Measurements from ENCODE around the gene UGT1A4. TPM values are rescaled to one million over a fixed set of nuclear protein-coding genes. Genes with fewer than 3 reads are reported as not detected.

Gene UGT1A4
- under 1 TPM in 1 of 4 donors, not detected in 3; 0.51 TPM for total RNA-seq

DNA sequence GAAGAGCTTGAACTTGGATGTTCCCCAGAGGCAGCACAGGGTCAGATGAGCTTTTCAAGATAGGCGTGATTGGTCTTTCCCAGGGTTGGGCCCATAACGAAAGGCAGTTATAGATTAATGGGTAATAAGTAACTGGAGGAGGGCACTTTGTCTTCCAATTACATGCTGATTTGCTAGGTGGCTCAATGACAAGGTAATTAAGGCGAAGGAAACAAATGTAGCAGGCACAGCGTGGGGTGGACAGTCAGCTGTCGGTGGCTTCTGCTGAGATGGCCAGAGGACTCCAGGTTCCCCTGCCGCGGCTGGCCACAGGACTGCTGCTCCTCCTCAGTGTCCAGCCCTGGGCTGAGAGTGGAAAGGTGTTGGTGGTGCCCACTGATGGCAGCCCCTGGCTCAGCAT is at the start of gene UGT1A4:
UGT1A4 (plus strand) TSS at position 185 of the 400 bp plus-strand sequence; CDS start at position 270, 85 bp downstream.
- Histone ChIP-seq H3K36me3 (no peaks in the 10 kb centered on the region), H3K4me3 (no peak within 1 kb of the TSS), H3K4me1 (no peaks in the 10 kb centered on the region), H3K27ac (no peak within 1 kb of the TSS), H3K27me3 (no peaks in the 10 kb centered on the region), H3K9me3 (no peaks in the 10 kb centered on the region)
- intact Hi-C loops (cut with DNase I; ENCODE audit: low total_unique reads) = no loop called here
- TF ChIP-seq, protein P1, sequence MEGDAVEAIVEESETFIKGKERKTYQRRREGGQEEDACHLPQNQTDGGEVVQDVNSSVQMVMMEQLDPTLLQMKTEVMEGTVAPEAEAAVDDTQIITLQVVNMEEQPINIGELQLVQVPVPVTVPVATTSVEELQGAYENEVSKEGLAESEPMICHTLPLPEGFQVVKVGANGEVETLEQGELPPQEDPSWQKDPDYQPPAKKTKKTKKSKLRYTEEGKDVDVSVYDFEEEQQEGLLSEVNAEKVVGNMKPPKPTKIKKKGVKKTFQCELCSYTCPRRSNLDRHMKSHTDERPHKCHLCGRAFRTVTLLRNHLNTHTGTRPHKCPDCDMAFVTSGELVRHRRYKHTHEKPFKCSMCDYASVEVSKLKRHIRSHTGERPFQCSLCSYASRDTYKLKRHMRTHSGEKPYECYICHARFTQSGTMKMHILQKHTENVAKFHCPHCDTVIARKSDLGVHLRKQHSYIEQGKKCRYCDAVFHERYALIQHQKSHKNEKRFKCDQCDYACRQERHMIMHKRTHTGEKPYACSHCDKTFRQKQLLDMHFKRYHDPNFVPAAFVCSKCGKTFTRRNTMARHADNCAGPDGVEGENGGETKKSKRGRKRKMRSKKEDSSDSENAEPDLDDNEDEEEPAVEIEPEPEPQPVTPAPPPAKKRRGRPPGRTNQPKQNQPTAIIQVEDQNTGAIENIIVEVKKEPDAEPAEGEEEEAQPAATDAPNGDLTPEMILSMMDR (IDR thresholded peaks at IDR 0.05 in 4 of 5, conservative IDR thresholded peaks at IDR 0.05 in 1 of 5) = no peak
- no peak for TF ChIP-seq POLR2A (IDR thresholded peaks at IDR 0.05)
- no peak for ATAC-seq
- in situ Hi-C loops (cut with MboI; ENCODE audit: low sequenced_read_pairs in 4 of 4) = no loop called here
- no peak for DNase-seq

DNA sequence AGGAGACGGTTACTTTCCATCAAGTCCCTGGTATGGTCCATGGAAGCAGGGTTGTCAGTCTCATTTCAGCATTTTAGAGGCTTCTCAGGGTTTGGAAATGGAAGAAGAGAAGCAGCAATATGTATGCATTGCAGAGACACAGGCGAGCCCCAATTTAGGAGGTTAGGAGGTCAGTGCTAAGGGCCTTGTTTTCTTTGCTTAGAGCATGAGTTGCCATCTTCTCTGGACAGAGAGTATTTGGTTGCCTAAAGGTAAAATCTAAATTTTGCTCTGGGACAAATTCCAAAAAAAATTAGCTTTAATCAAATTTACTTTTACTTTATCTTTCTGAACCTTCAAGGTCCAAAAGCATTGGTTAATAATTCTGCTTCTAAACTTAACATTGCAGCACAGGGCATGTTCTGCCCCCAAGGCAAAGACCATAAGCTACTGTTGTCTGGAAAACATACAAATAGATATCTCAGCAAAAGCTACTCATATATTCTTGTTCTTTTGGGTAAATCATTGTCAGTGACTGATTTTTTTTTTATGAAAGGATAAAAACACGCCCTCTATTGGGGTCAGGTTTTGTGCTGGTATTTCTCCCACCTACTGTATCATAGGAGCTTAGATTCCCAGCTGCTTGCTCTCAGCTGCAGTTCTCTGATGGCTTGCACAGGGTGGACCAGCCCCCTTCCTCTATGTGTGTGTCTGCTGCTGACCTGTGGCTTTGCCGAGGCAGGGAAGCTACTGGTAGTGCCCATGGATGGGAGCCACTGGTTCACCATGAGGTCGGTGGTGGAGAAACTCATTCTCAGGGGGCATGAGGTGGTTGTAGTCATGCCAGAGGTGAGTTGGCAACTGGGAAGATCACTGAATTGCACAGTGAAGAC is 47.0 kb upstream of the UGT1A4 start, which contains the start of gene UGT1A9:
UGT1A9 (plus strand) TSS at position 609 of the 872 bp plus-strand sequence; CDS start at position 646, 37 bp downstream.
- Histone ChIP-seq H3K36me3 (no peaks in the 10 kb centered on the region), H3K27me3 (no peaks in the 10 kb centered on the region), H3K4me3 (no peak within 1 kb of the TSS), H3K9me3 (no peaks in the 10 kb centered on the region), H3K4me1 (no peaks in the 10 kb centered on the region), H3K27ac (no peak within 1 kb of the TSS)
- intact Hi-C loops (cut with DNase I; ENCODE audit: low total_unique reads) = no loop called here
- ATAC-seq (no peak), DNase-seq (no peak)
- no peak for TF ChIP-seq POLR2A (IDR thresholded peaks at IDR 0.05)
- TF ChIP-seq, protein P1 (IDR thresholded peaks at IDR 0.05 in 4 of 5, conservative IDR thresholded peaks at IDR 0.05 in 1 of 5) = no peak
- in situ Hi-C loops (cut with MboI; ENCODE audit: low sequenced_read_pairs in 4 of 4) = no loop called here

DNA sequence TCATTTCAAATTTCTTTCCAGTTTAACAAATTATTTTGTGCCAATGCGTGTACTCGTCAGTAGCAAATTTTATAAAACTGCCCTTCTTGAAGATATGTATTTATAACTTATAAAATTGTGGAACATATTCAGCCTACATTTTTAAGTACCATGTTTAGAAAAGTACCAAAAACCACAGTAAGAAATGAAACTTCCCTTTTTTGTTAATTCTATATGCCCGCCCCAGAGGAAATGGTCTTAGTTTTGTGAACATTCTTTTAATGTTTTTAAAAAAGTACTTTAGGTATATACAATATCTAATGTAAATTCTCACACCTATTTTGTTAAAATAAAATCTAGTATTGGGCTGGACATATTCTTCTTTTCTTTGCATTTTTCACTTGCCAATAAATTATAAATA is 45.6 kb upstream of the UGT1A4 start:
- H3K9me3 ChIP-seq = no peaks in the 10 kb centered on the region
- H3K4me3 ChIP-seq = no peak overlapping the region
- H3K27me3 ChIP-seq = no peaks in the 10 kb centered on the region
- DNase-seq (no peak), ATAC-seq (no peak)
- H3K4me1 ChIP-seq = no peaks in the 10 kb centered on the region
- in situ Hi-C loops (cut with MboI; ENCODE audit: low sequenced_read_pairs in 4 of 4) = no loop called here
- H3K36me3 ChIP-seq = no peaks in the 10 kb centered on the region
- intact Hi-C loops (cut with DNase I; ENCODE audit: low total_unique reads) = no loop called here
- TF ChIP-seq, protein P1 (IDR thresholded peaks at IDR 0.05 in 4 of 5, conservative IDR thresholded peaks at IDR 0.05 in 1 of 5) = no peak
- no peak for TF ChIP-seq POLR2A (IDR thresholded peaks at IDR 0.05)
- no peak overlapping the region for H3K27ac ChIP-seq

DNA sequence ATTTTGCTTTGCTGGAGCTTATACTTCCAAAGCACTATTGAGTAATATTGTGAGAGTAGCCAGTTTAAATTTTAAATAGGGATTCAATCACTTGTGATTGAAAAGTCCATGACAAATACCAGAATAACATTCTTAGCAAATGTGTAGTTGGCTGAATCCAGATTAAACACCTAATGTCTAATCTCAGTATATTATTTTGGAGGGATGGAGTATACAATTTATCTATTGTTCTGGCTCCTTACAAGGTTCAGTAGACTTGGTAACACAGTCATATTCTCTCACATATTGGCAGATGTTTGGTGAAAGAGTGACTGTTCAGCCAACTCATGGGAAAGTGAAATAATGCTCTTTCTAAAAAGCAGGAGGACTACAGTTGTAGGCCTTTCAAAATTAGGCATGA is 44.6 kb upstream of the UGT1A4 start:
- DNase-seq = no peak
- no peak for ATAC-seq
- intact Hi-C loops (cut with DNase I; ENCODE audit: low total_unique reads) = no loop called here
- Histone ChIP-seq H3K4me1 (no peaks in the 10 kb centered on the region), H3K4me3 (no peak overlapping the region), H3K27ac (no peak overlapping the region), H3K27me3 (no peaks in the 10 kb centered on the region), H3K9me3 (no peaks in the 10 kb centered on the region), H3K36me3 (no peaks in the 10 kb centered on the region)
- in situ Hi-C loops (cut with MboI; ENCODE audit: low sequenced_read_pairs in 4 of 4) = no loop called here
- TF ChIP-seq, protein P1 (IDR thresholded peaks at IDR 0.05 in 4 of 5, conservative IDR thresholded peaks at IDR 0.05 in 1 of 5) = no peak
- no peak for TF ChIP-seq POLR2A (IDR thresholded peaks at IDR 0.05)

All from gastrocnemius medialis (tissue), 4 donors.